SK-N-MC (cell line): Measurements from ENCODE around the gene LYRM7.
"Not testable (repeated sequence)": the region's sequence is repeated elsewhere in the genome, so short reads cannot be mapped to it uniquely, and the experiment has no call there.

Experiments used
- EZH2 ChIP-seq: fragments of 200-600 bp; sonication (generic); IDR thresholded peaks from one replicate; pipeline ENCODE4 v1.6.1; 2017; ENCODE audit warnings: antibody characterized with exemption
- POLR2AphosphoS5 ChIP-seq: IDR thresholded peaks from 2 replicates; pipeline ENCODE4 v1.6.1; 2012; ENCODE audit warnings: mild to moderate bottlenecking, low read depth, low read length, borderline replicate concordance

DNA sequence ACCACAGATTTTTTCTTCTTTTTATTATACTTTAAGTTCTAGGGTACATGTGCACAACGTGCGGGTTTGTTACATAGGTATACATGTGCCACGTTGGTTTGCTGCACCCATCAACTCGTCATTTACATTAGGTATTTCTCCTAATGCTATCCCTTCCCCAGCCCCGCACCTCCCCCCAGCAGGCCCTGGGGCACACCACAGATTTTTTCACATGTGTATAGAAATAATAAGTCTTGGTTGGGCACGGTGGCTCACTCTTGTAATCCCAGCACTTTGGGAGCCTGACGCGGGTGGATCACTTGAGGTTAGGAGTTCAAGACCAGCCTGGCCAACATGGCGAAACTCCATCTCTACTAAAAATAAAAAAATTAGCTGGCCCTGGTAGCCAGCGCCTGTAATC is 83.3 kb downstream of the LYRM7 start:
- TF ChIP-seq POLR2AphosphoS5, EZH2: not testable (repeated sequence)
